ENCODE results near the gene BBLN. TPM values are rescaled to one million over a fixed set of nuclear protein-coding genes. Genes with fewer than 3 reads are reported as not detected.
A peak's percentile ranks its signal among the peaks of the same experiment; 100 is the strongest.
"Not testable (repeated sequence)": the region's sequence is repeated elsewhere in the genome, so short reads cannot be mapped to it uniquely, and the experiment has no call there.

The BBLN gene
- total RNA-seq (10 to 100 TPM; 13.4 to 23.6 TPM), polyA plus RNA-seq (10 to 100 TPM; 41.1 to 42.1 TPM)

- under 1% methylated on average over 77 of the region's 77 CpGs for WGBS
- Histone ChIP-seq H3K36me3 (ENCODE audit: control insufficient read depth in 4 of 4, insufficient read depth in 3 of 4, low read depth in 1 of 4, low read length in 3 of 4) (peaks cover 0 to 14% (median 3%) of the 10 kb centered on the region in 4 donors), H3K27ac (ENCODE audit: low read depth in 1 of 2, low read length in 2 of 2) (peak within 1 kb of the TSS; percentile 44 to 70), H3K4me3 (ENCODE audit: low read depth in 1 of 3, low read length in 3 of 3) (peak within 1 kb of the TSS; percentile 58 to 81 (median 61)), H3K4me1 (ENCODE audit: control insufficient read depth in 4 of 4, insufficient read depth in 4 of 4, low read length in 3 of 4) (peaks cover 3 to 16% (median 7%) of the 10 kb centered on the region in 4 donors), H3K27me3 (ENCODE audit: control insufficient read depth in 4 of 4, insufficient read depth in 4 of 4, low read length in 3 of 4) (no peaks in the 10 kb centered on the region), H3K9ac (ENCODE audit: low read depth in 1 of 2, low read length in 2 of 2) (peak within 1 kb of the TSS in 1 of 2 donors; percentile 55), H3K9me3 (ENCODE audit: control insufficient read depth in 4 of 4, low read length in 3 of 4) (no peaks in the 10 kb centered on the region)
- TF ChIP-seq TAF1 (conservative IDR thresholded peaks at IDR 0.05) (no peak), RAD21 (IDR thresholded peaks at IDR 0.05) (no peak), GABPA (IDR thresholded peaks at IDR 0.05 in 1 of 2, conservative IDR thresholded peaks at IDR 0.05 in 1 of 2) (peak in 1 of 2 donors; percentile 68), JUND (IDR thresholded peaks at IDR 0.05) (no peak), SP1 (IDR thresholded peaks at IDR 0.05) (peak; percentile 70), MAX (IDR thresholded peaks at IDR 0.05) (no peak), ZBTB33 (IDR thresholded peaks at IDR 0.05) (no peak), ATF3 (IDR thresholded peaks at IDR 0.05) (no peak), EGR1 (IDR thresholded peaks at IDR 0.05; ENCODE audit: low read depth in 2 of 2) (peak; percentile 56 to 78)
- peak; percentile 99 for DNase-seq (ENCODE audit: low spot score)
Observed at GRCh38 chr9:128159784-128160602, at the start of gene BBLN. TSS of gene BBLN (plus strand) at chr9:128160265. CDS start at chr9:128160408, 143 bp downstream.

- H3K9me3 ChIP-seq (ENCODE audit: control insufficient read depth in 4 of 4, low read length in 3 of 4); H3K27ac ChIP-seq (ENCODE audit: low read depth in 1 of 2, low read length in 2 of 2); H3K4me3 ChIP-seq (ENCODE audit: low read depth in 1 of 3, low read length in 3 of 3); DNase-seq (ENCODE audit: low spot score); H3K27me3 ChIP-seq (ENCODE audit: control insufficient read depth in 4 of 4, insufficient read depth in 4 of 4, low read length in 3 of 4); H3K9ac ChIP-seq (ENCODE audit: low read depth in 1 of 2, low read length in 2 of 2): not testable (repeated sequence)
- WGBS: 81% methylated on average over 12 of the region's 12 CpGs
- peaks cover 11 to 46% (median 28%) of the 10 kb centered on the region in 4 donors for H3K4me1 ChIP-seq (ENCODE audit: control insufficient read depth in 4 of 4, insufficient read depth in 4 of 4, low read length in 3 of 4)
- peaks cover 6 to 18% (median 17%) of the 10 kb centered on the region in 4 donors for H3K36me3 ChIP-seq (ENCODE audit: control insufficient read depth in 4 of 4, insufficient read depth in 3 of 4, low read depth in 1 of 4, low read length in 3 of 4)
Observed at GRCh38 chr9:128111726-128112125, 48.3 kb upstream of the BBLN start.

GRCh38 chr9:128113526-128114325 lies 46.3 kb upstream of the BBLN start:
- peaks cover 0 to 4% (median 0%) of the 10 kb centered on the region in 4 donors for H3K36me3 ChIP-seq (ENCODE audit: control insufficient read depth in 4 of 4, insufficient read depth in 3 of 4, low read depth in 1 of 4, low read length in 3 of 4)
- no peak for DNase-seq (ENCODE audit: low spot score)
- TF ChIP-seq NR2F2 (IDR thresholded peaks at IDR 0.05): no peak
- no peak for TF ChIP-seq SP1 (IDR thresholded peaks at IDR 0.05)
- no peak for TF ChIP-seq HNF4G (IDR thresholded peaks at IDR 0.05)
- no peak for TF ChIP-seq MAX (IDR thresholded peaks at IDR 0.05)
- no peak for TF ChIP-seq GABPA (IDR thresholded peaks at IDR 0.05 in 1 of 2, conservative IDR thresholded peaks at IDR 0.05 in 1 of 2)
- no peak for TF ChIP-seq ZBTB33 (IDR thresholded peaks at IDR 0.05)
- TF ChIP-seq RXRA (IDR thresholded peaks at IDR 0.05): no peak
- TF ChIP-seq HNF4A (conservative IDR thresholded peaks at IDR 0.05): no peak
- TF ChIP-seq TAF1 (conservative IDR thresholded peaks at IDR 0.05): no peak
- no peak for TF ChIP-seq JUND (IDR thresholded peaks at IDR 0.05)
- no peak for TF ChIP-seq REST (IDR thresholded peaks at IDR 0.05)
- H3K27me3 ChIP-seq (ENCODE audit: control insufficient read depth in 4 of 4, insufficient read depth in 4 of 4, low read length in 3 of 4): no peaks in the 10 kb centered on the region
- H3K9ac ChIP-seq (ENCODE audit: low read depth in 1 of 2, low read length in 2 of 2): no peak overlapping the region
- 87% methylated on average over 12 of the region's 12 CpGs for WGBS
- no peak overlapping the region for H3K27ac ChIP-seq (ENCODE audit: low read depth in 1 of 2, low read length in 2 of 2)
- H3K9me3 ChIP-seq (ENCODE audit: control insufficient read depth in 4 of 4, low read length in 3 of 4): no peaks in the 10 kb centered on the region
- peaks cover 11 to 39% (median 24%) of the 10 kb centered on the region in 4 donors for H3K4me1 ChIP-seq (ENCODE audit: control insufficient read depth in 4 of 4, insufficient read depth in 4 of 4, low read length in 3 of 4)
- no peak overlapping the region for H3K4me3 ChIP-seq (ENCODE audit: low read depth in 1 of 3, low read length in 3 of 3)

All from liver (tissue), 9 donors.